Activated CD4-positive, alpha-beta T cell treated with anti-CD3 and anti-CD28 coated beads for 24 hours (primary cell): ENCODE data around the gene LHX3.
A peak's percentile ranks its signal among the peaks of the same experiment; 100 is the strongest.

Experiments
- DNase-seq, 2 donors: peaks; one replicate each; pipeline ENCODE4 v3.0.0-alpha.2; 2020; ENCODE audit warnings: low read depth in 2 of 2

Gene LHX3

DNA sequence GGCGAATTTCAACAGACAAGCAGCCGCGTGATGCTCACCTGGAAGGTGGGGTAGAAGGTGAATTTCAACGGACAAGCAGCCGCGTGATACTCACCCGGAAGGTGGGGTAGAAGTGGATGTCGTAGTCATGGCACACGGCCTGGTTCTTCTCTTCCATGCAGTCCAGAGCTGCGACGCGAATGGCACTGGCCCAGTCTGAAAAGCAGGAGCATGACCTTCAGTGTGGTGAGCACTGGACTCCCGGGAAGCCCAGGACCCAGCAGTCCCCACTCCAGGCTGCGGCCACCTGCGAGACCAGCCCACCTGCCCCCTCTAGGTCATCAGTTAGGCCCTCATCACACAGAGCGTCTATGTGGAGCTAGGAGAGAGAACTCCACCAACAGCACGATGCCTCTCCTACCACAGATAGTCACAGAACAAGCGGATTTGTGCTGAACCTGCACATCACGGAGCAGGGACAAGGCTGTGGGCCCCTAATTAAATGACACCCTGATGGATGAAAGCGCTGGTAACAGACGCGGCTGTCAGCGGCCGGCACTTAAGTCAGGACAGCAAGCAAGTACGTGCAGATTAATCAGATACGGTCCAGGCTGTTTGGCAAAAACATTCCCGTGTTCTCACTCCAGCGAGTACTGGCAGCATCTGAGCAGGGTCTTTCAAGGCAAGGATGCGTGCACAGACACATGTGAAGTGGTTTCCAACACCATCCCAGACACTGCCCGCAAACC lies 21.9 kb upstream of the LHX3 start:
- DNase-seq = no peak

DNA sequence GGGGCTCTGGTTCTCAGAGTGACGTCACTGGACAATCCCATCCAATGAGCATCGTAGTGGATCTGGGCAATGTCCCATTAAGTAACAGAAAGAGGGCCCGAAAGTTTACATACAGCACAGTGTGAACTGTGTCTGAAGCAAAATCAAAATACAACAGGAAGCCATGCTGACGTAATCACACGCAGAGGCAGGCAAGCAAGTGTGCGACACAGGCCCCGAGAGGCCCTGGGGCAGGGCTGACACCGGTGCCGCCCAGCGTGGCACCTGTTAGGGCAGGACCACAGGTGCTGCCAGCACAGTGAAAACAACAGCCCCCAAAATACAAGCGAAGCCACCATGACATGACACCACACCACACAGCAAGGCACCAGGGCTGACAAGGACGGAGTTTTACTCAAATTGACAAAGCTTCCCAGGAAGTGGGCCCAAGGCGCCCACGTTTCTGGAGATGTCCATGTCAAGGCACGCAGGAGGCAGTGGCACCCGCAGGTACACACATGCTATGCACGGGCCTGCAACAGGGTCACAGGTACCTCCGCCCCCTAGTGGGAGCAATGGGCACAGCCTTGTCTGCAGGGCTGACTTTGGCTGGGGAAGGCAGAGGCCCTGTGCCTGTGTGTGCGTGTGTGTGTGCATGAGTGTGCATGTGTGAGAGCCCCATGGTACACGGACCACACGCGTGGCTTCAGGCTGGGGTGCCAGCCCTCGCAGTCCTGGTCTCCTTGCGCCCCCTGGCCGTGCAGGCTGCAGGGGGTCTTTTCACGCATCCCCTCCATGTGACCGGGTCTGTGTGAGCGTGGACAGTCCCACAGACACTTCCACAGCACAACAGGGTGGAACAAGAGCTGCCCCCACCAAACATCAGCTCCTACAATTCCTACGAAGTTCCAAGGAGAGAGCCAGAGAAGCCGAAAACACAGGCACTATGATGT lies 21.1 kb upstream of the LHX3 start:
- DNase-seq = peak; percentile 47 to 52

DNA sequence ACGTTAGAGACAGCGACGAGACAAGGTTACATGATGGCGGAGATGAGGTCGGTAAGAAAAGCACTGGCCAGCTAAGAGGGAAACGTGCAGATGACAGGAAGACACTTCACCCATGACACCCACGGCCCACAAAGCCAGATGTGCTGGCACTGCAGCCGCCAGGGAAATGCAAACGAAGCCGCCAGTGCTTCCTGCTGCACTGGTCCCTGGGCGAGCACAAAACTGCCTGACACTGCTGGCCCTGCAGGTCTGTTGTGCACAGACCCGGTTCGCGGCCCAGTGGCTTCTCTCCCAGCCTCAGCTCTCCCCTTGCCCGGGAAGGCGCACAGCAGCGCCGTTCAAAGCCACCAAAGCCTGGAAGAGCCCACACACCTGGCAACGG lies 20.4 kb upstream of the LHX3 start:
- no peak for DNase-seq

DNA sequence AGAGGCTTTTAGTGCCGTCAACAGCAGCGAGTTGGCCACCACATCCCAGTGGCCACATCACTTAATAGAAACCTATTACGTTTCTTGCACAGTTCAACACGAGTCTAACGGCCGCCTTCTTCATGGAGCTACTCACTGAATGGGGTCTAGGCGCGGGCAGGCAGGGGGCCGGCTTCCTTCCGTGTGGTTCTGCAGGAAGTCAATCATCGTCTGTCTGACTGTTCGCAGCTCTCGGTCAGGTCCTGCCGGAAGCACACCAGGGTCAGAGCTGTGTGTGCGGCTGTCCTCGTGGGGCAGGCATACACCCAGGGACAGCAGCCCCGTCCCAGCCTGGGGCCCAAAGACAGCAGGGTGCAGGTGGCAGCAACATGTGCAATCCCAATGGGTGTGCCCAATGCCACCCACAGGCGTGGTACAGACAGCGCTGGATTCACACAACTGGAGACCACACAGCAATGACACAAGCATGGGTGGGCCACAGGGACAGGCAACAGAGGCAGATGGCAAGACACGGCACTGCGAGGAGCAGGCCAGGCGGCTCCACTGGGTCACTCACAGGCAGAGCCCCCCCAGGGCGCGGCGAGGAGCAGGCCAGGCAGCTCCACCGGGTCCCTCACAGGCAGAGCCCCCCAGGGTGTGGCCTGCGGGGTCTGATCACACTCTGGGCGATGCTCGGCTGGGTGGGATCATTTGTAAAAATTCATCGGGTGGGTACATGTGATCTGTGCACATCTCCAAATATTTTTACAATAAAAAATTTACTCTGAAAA lies 19.1 kb upstream of the LHX3 start:
- DNase-seq = no peak

DNA sequence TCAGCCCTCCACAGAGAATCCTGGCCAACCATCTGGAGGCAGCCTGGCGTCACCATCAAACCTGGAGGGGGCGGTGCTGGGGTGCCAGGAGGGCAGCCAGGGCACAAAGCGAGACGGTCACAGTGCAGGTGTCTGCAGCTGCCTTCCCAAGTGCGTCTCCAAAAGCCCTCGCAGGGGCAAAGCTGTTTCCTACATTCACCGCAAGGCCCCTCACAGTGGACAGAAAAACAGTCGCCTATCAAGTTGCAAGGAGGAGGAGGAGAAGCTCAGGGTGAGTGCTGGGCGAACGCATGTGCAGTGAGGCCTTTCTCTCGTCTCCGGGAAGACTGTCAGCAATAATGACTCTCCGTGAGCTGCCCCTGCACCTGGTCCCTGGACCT lies 18.0 kb upstream of the LHX3 start:
- no peak for DNase-seq

DNA sequence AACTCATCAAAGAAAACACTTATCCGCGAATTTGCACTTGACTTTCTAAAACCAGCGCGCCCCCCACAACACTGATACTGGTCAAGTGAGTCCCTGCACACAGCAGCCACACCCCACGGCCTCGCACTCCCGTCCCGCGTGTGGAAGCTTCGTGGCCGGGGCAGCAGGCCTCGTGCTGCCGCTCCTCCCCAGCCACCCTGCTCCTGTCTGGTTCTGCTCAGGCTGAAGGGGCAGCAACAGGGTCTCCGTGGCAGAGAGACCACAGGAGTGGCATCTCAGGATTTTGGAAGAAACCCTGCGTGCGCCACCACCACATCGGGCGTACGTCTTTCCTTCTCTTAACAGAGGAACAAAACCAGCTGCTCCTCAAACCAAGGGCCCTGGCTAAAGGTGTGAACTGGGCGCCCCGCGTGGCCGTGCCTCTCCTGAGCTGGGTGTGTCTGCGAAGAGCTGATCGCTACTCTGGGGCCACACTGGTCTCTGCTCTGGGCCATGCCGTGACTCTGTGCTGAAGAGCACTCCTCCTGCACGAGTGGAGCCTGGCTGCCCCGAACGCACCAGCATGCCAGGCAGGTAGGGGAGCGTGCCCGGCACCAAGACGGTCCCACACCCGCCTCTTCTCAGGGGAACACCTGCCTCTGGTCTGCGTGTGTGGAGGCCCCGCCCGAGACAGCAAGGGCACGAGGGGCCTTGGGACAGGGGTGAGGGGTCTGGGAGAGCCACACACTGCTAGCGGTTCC lies 17.4 kb upstream of the LHX3 start:
- no peak for DNase-seq

DNA sequence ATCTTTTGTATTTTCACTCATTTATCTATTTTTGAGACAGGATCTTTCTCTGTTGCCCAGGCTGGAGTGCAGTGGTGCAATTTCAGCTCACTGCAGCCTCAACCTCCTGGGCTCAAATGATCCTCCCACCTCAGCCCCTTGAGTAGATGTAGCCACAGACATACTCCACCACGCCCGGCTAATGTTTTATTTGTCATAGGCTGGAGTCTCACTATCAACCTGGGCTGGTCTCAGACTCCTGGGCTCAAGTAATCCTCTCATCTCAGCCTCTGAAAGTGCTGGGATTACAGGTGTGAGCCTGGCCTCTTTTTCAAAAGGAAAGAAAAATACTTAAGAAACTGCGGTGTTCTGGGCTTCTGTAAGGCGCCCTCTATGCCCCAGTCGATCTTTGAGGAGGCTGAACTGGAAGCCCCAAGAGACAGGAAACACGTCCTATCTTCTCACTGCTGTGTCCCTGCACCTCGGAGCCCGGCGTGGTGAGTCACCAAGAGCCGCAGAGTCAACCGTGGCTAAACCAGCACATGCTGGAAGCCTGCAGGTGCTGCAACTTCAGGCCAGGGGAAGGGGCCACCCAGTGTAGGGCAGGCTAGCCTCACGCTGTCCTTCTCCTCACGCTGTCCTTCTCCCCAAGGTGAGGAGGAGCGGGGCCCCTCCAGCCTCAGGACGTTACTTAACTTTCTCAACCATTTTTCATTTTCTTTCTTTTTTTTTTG lies 15.2 kb upstream of the LHX3 start:
- DNase-seq = no peak

DNA sequence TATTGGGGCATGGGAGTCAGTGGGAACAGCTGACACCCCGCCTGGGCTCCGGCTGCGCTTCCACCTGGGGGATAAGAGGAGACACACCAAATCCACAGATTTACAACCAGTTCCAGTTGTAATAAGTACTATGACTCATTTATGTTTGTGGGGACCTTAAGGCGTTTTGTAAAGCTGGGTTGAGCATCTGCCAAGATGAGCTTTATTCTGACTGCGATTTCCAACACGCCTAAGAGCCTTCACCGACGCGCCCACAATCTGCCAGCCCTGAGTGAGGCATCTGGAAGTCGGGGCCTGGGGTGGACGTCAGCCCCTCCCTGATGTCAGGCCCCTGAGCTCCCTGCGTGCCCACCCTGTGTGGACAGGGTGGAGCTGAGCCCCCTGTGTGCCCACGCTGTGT lies 14.3 kb upstream of the LHX3 start:
- no peak for DNase-seq

DNA sequence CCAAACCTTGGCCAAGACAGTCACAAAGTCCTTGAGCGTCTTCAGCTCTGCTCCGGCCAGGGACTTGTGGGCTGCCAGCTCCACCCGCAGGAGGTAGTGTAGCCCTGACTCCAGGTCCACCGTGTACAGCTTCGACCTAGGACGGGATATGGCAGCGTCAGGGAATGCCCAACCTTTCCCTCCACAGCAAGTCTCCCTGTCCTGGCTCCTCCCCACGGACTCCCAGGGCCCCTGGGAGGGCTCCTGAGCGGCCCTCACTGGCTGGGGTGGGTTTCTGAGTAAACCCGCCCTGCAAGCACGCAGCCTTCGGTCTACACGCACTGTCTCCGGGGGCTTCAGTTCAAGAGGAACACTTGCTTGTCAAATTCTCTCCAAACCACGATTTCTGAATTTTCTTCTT lies 13.7 kb upstream of the LHX3 start:
- DNase-seq = no peak

DNA sequence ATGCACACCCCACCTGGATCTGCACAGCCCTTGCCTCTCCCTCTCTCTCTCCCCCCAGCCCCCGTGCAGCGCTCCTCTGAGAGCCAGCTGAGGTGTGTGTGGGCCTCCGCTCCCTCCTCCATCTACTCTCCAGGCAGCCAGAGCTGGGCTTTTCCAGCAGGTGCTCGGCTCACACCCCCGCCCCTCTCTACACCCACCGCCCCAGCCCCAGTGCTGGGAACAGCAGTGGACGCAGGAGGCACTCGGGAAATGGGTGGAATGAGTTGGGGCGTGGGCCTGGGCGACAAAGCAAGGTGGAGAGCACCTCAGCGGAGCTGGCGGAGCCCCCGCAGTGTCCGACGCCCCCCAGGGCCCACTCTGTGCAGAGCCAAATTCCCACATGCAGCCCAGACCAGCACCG lies 13.3 kb upstream of the LHX3 start:
- DNase-seq = no peak

DNA sequence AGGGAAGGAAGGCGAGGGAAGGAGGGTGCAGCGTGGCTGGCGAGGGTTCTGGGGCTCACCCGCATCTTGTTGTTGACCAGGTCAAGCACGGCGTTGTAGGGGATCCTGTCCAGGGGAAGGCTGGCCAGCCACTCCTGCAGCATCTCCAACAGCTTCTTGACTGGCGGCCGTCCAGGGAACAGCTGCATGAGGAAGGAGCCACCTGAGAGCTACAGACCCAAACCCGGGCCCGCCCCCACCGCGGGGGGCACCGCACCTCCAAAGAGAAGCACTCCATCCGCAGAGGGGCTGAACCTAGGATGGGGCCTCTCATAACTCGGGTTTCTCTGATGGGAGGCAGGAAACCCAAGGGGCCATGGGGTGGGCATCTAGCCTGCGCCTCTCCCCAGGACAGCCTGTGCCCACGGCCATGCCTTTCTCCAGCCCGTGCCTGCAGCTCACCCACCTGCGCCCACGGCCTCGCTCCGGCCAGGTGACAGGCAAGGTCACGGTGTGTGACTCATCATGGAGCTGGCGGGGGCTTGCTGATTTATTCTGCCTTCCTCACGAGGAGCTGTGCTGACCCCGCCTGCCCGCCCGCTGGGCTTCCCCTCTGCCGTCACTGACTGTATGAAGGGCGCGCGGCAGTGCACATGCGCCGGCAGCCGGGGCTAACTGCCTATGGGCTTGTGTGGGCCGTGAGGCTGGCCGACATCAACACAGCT lies 11.8 kb upstream of the LHX3 start:
- no peak for DNase-seq

DNA sequence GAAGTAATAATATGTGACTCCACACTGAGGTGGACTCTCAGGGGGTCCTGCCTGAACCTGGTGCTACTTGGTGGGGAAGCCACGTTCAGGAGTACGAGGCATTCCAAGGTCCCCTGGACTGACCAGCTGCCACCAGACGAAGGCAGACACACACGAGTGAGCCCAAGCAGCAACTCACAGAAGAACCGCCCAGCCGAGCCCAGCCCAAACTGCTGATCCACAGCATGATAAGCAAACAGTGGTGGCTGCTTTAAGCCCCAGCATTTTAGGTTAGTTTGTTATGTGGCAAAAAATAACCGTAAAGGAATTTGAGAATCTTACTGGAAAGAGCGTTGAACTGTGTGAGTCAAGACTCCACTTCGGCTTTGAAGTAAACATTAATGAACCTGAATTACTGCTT lies 8.8 kb upstream of the LHX3 start:
- no peak for DNase-seq

DNA sequence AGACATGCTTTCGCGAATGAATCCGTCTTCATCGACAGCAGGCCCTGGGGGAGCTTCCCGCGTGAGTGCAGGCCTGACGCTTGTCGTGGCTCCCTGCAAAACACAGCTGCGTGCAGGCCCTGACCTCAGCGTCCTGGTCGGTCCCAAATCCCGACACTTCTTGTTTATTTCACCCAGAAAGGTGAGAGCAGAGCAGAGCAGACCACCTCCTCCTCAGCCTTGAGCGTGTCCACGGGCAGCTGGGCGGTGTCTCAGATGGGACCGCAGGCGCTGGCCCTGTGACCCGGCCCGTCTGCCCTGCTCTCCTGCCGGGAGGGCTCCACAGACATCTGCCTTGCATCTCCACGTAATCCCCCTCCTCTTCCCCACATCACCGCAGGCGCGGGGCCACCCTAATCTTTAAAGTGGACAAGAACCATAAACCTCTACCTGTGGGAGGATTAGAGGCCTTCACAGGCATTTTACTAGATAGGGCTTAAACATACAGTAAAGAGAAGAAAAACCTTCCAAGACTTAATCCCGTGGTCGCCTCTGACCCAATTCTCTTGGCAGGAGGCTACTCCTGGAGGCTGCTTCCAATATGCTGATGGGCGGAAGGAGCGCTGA lies 7.5 kb upstream of the LHX3 start:
- no peak for DNase-seq

DNA sequence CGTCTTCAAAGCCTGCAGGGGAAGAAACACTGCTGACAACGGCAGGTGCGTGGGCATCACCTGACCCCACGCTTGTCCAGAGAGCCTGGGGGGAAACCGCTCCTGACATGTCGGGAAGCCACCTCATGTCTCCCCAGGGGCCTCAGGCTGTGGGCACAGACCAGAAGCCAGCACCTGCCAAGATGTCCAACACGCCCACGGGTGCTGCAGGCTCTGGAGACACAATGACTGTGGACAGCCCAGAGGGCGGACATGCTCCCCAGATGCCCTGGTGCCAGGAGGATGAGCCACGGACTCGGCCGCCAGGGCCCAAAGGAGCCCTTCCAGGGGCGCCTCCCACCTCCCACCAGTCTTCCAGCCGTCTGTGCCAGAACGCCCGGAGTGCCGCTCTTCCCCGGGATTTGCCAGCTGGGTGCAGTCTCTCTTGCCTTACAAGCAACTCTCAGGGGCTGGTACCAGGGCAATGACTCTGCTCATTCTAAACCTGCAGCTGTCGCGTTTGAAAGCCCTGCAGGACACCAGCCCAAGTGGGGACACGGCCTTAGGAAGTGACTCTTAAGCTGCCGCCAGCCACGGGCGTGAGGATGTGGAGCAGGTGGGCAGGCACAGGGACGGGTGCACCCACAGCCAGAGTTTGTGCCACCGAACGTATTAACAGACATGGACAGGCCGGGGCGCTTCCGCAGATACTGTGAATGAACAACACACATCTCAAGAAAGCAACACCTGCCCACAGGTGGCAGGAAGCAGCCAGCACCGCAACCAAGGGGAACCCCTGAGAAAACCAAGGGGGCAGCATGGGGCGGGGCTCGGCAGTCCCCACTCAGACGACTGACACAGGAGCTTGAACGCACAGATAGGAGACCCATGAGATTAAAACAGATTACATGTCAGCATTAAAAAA lies 6.8 kb upstream of the LHX3 start:
- no peak for DNase-seq

DNA sequence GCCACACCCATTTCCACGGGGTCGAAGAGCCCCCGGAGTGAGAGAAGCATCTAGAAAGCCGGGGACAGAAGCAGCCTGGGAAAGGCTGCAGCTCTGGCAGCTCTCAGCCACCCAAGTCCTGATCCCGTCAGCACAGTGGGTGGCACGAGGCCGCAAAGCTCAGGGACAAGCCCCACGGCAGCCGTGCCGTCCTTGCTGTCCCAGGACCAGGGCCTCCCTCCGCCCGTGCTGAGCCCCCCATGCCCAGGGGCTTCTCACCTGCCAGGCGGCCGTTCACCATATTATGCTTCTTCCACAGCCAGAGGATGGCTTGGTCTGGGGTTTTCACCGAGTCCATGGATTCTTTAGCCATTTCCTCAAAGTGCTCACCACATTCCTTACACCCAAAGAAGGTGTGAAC lies 6.1 kb upstream of the LHX3 start:
- DNase-seq = no peak

DNA sequence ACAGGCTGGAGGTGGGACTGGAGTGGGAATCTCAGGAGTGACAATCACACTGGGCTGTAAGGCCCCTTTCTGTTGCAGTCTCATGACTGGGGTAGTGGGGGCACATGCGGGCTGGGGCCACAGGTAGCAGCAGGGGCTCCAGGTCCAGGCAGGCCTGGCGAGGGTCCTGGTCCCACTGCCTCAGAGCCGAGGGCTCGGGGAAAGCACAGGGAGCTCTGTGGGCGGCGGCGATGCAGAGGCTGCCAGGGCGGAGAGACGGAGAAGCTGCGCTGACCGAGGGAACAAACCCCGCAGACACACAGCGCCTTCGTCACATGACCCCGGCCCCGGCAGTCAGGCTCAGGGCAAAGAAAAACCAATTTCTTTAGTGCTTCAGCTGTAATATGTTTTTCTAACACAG lies 5.3 kb upstream of the LHX3 start:
- DNase-seq = no peak

DNA sequence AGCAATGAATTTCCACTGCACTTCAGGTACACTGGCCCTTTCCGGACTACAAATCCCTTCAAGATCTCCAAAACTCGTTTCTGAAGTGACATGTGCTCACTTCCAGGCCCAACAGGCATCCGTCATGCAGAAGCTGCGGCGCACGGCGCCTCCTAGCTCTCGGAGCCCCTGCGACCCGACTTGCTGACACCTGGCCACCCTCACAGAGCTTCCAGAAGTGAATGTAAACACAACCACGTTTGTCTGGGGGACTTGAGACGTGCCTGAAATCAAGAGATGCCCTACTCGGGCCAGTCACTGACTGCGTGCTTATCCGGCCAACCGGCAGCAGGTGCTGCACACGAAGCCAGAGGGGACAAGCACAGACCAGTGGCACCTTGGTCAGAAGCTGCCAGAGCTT lies 4.9 kb upstream of the LHX3 start:
- no peak for DNase-seq

DNA sequence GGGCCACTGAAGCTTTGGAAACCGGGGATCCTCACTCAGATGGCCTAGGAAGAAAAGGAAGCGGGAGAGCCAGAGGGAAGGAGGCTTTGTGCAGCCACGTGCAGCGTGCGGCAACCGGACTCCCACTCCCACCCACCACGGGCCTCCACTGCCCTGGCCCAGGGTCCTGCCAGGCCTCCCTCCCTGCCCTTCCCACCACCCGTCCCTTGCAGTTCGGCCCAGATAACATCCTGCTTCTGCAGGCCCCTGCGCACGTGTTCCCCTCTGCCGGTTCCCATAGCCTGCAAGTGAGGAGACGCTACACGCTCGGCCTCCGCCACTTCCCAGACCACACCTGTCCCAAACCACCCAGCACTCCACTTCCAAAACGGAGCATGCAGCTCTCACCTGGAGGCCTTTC lies 4.3 kb upstream of the LHX3 start:
- no peak for DNase-seq

DNA sequence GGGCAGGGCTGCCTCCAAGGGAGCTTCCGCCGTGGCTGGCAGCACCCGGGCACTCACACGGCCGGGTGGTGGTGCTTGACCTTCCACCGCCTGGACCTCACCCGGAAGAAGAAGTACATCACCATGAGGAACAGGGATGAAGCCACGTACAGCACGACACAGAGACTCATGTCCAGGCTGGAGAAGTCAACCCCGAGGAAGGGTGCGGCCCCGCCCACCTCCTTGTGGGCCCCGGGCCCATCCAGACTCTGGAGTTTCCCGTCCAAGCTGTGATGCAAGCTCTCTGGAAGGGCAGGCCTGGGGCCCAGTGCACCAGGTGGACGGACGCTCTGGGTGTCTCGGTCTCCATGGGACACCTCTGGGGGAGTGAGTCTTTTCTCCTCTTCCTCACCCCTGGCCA lies 3.7 kb upstream of the LHX3 start:
- DNase-seq = no peak
